ENCODE measurements around the gene LAMB3. TPM values are rescaled to one million over a fixed set of nuclear protein-coding genes. Genes with fewer than 3 reads are reported as not detected.

The LAMB3 gene
- polyA plus RNA-seq, 1 of the 3 experiments (the other 2 are of a cell fraction): 18.0 TPM

DNA sequence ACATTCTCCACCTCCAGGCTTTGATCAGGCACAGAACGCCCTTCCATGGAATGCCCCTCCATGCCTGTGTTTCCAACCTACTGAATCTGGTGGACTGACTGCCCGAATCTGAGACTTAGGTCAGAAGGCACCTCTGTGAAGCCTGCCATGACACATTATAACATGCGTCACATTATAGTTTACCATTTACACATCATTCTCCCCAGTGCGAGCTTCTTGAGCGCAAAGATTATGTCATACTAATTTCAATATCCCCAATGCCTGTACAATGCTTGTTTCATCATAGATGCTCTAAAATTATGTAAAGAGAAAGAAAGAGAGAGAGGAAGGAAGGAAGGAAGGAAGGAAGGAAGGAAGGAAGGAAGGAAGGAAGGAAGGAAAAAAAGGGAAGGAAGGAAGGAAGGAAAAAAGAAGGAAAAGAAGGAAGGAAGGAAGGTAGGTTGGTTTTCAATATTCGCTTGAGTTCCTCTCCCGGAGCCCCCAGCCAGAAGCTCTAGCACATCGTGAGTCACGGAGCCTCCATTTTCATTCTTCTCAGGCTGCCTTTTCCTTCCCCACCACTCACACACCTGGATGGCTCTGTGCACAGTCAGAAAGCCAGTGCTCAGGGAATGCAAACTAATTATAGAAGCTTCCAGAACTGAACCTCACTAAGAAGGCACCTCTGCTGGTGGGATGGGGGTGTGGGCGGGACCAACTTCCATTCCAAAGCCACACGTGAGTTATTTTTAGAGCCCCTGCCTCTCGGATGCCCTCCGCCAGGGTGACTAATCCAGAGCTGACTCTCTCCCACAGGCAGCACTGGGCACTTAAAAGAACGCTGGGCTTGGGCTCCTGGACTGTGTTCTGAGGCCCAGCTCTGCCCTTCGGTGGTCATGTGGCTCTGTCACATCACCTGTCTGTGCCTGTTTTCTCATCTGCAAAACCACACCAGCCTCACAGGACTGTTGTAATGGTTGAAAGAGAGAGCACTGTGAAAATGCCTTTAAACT lies 27.4 kb downstream of the LAMB3 start:
- Histone ChIP-seq H3K36me3 (replicated peaks in 1 of 2; ENCODE audit: control insufficient read depth in 1 of 2, insufficient read depth in 2 of 2, low read length in 1 of 2) (no peaks in the 10 kb centered on the region), H3K79me2 (ENCODE audit: insufficient read depth) (no peaks in the 10 kb centered on the region), H2AFZ (ENCODE audit: low read depth) (no peak overlapping the region), H3K4me2 (peak overlapping the region; percentile 24; the same call in 1 of the 2 replicates), H3K27me3 (ENCODE audit: insufficient read depth) (no peaks in the 10 kb centered on the region), H3K9me2 (no peaks in the 10 kb centered on the region), H3K4me3 (ENCODE audit: low read depth in 2 of 2, low read length in 1 of 2) (no peak overlapping the region), H3K4me1 (ENCODE audit: control insufficient read depth in 1 of 2, insufficient read depth in 2 of 2, low read depth in 1 of 2, low read length in 1 of 2) (peaks cover 25 to 26% of the 10 kb centered on the region in 2 experiments; a peak in 3 of 4 replicates), H3K27ac (ENCODE audit: low read depth in 2 of 2, low read length in 1 of 2) (peak overlapping the region in 1 of 2 experiments; percentile 25; a peak in 1 of 4 replicates), H3K9me3 (no peaks in the 10 kb centered on the region), H4K20me1 (ENCODE audit: insufficient read depth) (no peaks in the 10 kb centered on the region), H3K9ac (no peak overlapping the region), H3F3A (replicated peaks; ENCODE audit: insufficient read depth) (no peaks in the 10 kb centered on the region)
- ChIA-PET POLR2A (no interaction called here), CTCF (interaction anchor here (0.6 to 6.5 kb wide), 10 partner anchors 9 to 58 kb away, joined by 3 to 89 read pairs (median 4); no protein-coding TSS in a partner anchor)
- DNase-seq: no peak
- 65% methylated on average over 14 of the region's 15 CpGs for WGBS (ENCODE audit: low lambda C conversion rate)
- no peak for TF ChIP-seq FOXJ3 (CRISPR knock-in tag; IDR thresholded peaks at IDR 0.05)
- TF ChIP-seq, protein P1, sequence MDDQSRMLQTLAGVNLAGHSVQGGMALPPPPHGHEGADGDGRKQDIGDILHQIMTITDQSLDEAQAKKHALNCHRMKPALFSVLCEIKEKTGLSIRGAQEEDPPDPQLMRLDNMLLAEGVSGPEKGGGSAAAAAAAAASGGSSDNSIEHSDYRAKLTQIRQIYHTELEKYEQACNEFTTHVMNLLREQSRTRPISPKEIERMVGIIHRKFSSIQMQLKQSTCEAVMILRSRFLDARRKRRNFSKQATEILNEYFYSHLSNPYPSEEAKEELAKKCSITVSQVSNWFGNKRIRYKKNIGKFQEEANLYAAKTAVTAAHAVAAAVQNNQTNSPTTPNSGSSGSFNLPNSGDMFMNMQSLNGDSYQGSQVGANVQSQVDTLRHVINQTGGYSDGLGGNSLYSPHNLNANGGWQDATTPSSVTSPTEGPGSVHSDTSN (IDR thresholded peaks at IDR 0.05): no peak
- TF ChIP-seq, protein P2, sequence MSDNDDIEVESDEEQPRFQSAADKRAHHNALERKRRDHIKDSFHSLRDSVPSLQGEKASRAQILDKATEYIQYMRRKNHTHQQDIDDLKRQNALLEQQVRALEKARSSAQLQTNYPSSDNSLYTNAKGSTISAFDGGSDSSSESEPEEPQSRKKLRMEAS (IDR thresholded peaks at IDR 0.05; ENCODE audit: low read depth): 0 out of 2 replicates have a peak, but pooled peaks have one; percentile 37
- no peak for TF ChIP-seq RAD21 (IDR thresholded peaks at IDR 0.05; ENCODE audit: low read length)
- TF ChIP-seq, protein P3, sequence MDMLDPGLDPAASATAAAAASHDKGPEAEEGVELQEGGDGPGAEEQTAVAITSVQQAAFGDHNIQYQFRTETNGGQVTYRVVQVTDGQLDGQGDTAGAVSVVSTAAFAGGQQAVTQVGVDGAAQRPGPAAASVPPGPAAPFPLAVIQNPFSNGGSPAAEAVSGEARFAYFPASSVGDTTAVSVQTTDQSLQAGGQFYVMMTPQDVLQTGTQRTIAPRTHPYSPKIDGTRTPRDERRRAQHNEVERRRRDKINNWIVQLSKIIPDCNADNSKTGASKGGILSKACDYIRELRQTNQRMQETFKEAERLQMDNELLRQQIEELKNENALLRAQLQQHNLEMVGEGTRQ (IDR thresholded peaks at IDR 0.05; ENCODE audit: borderline replicate concordance, low read depth, low read length): no peak
- no peak for TF ChIP-seq SMC3 (IDR thresholded peaks at IDR 0.05; ENCODE audit: low read depth, low read length)
- no peak for TF ChIP-seq CHD2 (IDR thresholded peaks at IDR 0.05; ENCODE audit: low read length, partially characterized antibody)
- TF ChIP-seq MXI1 (IDR thresholded peaks at IDR 0.05; ENCODE audit: low read depth, low read length): no peak
- 0 out of 2 replicates have a peak, but pooled peaks have one; percentile 23 for TF ChIP-seq FOSL2 (IDR thresholded peaks at IDR 0.05; ENCODE audit: borderline replicate concordance, low read depth)
- TF ChIP-seq TEAD4 (IDR thresholded peaks at IDR 0.05; ENCODE audit: borderline replicate concordance, insufficient read depth): no peak
- no peak for TF ChIP-seq POLR2AphosphoS5 (IDR thresholded peaks at IDR 0.05; ENCODE audit: low read depth, low read length)
- TF ChIP-seq, protein P4, sequence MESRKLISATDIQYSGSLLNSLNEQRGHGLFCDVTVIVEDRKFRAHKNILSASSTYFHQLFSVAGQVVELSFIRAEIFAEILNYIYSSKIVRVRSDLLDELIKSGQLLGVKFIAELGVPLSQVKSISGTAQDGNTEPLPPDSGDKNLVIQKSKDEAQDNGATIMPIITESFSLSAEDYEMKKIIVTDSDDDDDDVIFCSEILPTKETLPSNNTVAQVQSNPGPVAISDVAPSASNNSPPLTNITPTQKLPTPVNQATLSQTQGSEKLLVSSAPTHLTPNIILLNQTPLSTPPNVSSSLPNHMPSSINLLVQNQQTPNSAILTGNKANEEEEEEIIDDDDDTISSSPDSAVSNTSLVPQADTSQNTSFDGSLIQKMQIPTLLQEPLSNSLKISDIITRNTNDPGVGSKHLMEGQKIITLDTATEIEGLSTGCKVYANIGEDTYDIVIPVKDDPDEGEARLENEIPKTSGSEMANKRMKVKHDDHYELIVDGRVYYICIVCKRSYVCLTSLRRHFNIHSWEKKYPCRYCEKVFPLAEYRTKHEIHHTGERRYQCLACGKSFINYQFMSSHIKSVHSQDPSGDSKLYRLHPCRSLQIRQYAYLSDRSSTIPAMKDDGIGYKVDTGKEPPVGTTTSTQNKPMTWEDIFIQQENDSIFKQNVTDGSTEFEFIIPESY (IDR thresholded peaks at IDR 0.05; ENCODE audit: borderline replicate concordance, low read depth): no peak
- peak; percentile 32; the same call in 1 of the 2 replicates for TF ChIP-seq NFIC (IDR thresholded peaks at IDR 0.05; ENCODE audit: borderline replicate concordance)
- TF ChIP-seq TCF12 (IDR thresholded peaks at IDR 0.05): no peak
- peak; percentile 79; the same call in 1 of the 2 replicates for TF ChIP-seq MEF2A (IDR thresholded peaks at IDR 0.05; ENCODE audit: borderline replicate concordance, low read depth)
- TF ChIP-seq FOXM1 (IDR thresholded peaks at IDR 0.05; ENCODE audit: low read depth): no peak
- no peak for TF ChIP-seq GABPA (IDR thresholded peaks at IDR 0.05; ENCODE audit: low read depth)
- no peak for TF ChIP-seq GATA2 (CRISPR knock-in tag; IDR thresholded peaks at IDR 0.05)
- TF ChIP-seq YY1 (IDR thresholded peaks at IDR 0.05; ENCODE audit: low read depth): no peak
- TF ChIP-seq, protein P5, sequence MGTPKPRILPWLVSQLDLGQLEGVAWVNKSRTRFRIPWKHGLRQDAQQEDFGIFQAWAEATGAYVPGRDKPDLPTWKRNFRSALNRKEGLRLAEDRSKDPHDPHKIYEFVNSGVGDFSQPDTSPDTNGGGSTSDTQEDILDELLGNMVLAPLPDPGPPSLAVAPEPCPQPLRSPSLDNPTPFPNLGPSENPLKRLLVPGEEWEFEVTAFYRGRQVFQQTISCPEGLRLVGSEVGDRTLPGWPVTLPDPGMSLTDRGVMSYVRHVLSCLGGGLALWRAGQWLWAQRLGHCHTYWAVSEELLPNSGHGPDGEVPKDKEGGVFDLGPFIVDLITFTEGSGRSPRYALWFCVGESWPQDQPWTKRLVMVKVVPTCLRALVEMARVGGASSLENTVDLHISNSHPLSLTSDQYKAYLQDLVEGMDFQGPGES (IDR thresholded peaks at IDR 0.05; ENCODE audit: low read depth, low read length): no peak
- TF ChIP-seq JUND (IDR thresholded peaks at IDR 0.05): no peak; the same call in 1 of the 2 replicates
- TF ChIP-seq RCOR1 (IDR thresholded peaks at IDR 0.05; ENCODE audit: low read length): no peak
- TF ChIP-seq, protein P6, sequence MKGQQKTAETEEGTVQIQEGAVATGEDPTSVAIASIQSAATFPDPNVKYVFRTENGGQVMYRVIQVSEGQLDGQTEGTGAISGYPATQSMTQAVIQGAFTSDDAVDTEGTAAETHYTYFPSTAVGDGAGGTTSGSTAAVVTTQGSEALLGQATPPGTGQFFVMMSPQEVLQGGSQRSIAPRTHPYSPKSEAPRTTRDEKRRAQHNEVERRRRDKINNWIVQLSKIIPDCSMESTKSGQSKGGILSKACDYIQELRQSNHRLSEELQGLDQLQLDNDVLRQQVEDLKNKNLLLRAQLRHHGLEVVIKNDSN (IDR thresholded peaks at IDR 0.05; ENCODE audit: borderline replicate concordance, low read depth): no peak
- no peak for TF ChIP-seq RXRA (IDR thresholded peaks at IDR 0.05; ENCODE audit: borderline replicate concordance, low read depth)
- no peak for TF ChIP-seq TAF1 (IDR thresholded peaks at IDR 0.05; ENCODE audit: borderline replicate concordance, low read depth, low read length)
- TF ChIP-seq EZH2phosphoT487 (IDR thresholded peaks at IDR 0.05; ENCODE audit: borderline replicate concordance, low read depth): no peak
- no peak for TF ChIP-seq ELF1 (IDR thresholded peaks at IDR 0.05)
